NK-92 (cell line): ENCODE results near the gene CYP11A1.
"Not testable (repeated sequence)": the region's sequence is repeated elsewhere in the genome, so short reads cannot be mapped to it uniquely, and the experiment has no call there.

ENCODE experiments used
- DNase-seq: peaks from one replicate; lab custom pipeline; 2025; ENCODE audit not compliant: unreplicated experiment; lab: John Stamatoyannopoulos, UW

The CYP11A1 gene

DNA sequence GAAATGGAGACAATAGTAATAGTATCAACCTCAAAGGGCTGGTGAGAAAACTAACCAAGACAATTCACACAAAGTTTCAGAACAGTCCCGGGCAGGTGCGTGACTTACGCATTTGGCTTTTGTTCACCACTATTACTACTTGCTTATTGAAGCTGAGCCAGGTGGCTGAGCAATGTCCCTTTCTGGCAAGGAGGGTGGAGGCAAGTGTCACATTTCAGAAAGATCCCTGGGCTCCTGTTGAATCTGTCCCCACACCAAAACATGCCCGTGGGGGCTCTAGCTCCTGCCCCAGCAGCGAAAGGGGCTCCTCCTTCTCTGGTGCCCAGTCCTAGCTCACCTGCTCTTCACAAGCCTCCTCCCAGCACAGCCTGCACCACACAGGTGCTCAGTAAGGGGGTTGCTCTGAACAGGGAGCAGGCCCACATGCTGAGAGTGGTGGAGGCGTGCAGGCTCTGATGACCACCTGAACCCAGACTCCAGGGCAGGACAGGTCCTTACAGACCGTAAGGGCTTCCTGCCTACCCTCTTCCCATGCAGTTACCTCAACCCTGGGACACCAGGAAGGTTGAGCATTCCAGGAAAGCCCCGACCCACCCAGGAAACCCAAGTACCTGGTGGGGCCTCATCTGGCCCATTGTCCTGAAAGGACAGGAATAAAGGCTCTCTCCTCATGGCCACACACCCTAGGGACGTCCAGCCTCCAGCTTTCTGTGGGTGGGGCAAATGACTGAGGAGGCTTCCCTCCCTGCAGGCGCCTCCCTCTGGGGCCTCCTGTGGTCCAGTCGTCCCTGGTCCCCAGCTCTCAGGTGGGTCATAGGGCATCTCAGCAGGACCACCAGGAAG, 33.7 kb upstream of the CYP11A1 start:
- DNase-seq: no peak

GRCh38 chr15:74400313-74400860, 32.9 kb upstream of the CYP11A1 start:
- DNase-seq: no peak

- DNase-seq: no peak
These were observed 32.3 kb upstream of the CYP11A1 start for GRCh38 chr15:74399511-74400312.

GRCh38 chr15:74399100-74399499, 31.7 kb upstream of the CYP11A1 start:
- no peak for DNase-seq

DNA sequence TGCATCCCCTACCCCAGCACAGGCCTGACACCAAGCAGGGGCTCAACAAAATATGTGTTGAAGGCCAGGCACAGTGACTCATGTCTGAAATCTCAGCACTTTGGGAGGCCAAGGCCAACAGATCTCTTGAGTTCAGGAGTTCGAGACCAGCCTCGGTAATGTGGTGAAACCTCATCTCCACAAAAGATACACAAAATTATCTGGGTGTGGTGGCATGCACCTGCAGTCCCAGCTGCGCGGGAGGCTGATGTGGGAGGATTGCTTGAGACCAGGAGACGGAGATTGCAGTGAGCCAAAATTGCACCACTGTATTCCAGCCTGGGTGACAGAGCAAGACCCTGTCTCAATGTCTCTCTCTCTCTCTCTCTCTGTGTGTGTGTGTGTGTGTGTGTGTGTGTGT, 30.7 kb upstream of the CYP11A1 start:
- DNase-seq: no peak

DNA sequence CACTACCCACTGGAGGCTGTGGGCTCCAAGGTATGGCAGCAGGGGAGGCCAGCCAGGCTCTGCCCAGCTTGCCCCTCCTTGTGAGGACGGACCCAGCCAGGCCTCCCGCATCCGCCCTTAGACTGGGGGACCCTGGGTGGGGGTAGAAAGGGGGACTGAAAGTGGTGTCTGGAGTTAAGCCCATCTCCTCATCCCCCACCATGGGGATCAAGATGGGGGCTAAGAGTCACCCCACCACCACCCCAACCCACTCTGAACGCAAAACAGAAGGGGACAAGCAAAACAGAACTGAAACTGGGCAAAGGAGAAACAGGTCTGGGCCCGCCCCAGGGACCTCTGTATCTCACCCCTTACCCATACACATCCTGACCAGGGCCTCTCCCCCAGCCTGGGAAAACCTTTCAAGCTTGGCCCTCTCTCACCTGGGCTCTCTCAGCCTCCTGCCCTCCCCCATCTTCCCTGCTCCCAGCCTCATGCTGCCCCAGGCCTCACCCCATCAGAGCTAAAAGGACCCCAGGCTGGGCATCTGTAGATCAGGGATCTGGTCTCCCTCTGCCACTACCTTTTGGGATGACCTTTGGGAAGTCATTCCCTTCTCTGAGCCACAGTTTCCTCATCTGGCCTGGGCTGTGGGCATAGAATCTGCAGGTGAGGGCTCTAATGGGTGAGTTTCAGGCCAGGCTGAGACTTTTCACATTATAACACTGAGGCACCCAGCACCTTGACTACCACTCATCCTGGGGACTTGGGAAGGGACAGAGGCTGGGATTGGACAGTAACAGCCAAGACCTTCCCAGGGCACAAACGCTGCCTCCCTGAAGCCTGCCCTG, 30.0 kb upstream of the CYP11A1 start:
- no peak for DNase-seq

DNA sequence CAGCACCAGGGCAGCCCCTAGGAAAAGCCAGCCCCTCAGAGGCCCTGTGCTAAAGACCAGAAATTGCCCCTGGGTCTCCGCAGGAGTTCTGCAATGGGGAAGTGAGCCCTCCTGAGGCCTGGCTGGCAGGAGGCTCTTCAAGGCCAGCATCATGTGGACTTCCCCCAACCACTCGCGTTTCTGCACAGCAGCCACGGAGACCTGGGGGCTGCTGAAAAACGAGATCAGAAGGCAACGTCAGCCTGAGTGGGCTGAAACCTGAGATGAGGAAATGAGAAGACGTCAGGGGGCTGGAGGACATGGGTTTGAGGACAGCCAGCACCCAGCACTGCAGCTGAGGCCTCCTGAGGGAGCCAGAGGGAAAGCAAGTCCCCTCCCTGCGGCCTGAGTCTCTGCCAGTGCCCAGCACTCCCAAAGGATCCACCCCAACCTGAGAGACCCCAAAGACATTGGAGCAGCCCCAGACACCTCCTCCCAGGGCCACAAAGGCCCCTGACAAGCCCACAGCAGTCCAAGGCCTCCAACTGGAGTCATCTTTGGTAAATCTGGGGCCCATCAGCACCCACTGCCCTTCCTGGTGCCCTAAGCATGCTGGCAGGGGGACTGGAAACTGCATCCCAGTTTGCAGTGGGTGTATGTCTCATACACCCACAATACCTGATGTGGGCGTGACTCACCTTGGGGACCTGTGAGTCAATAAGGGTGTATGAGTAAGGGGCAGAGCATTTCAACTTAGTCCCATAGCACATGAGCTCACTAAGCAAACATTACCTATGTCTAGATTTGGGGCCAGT, 29.2 kb upstream of the CYP11A1 start:
- no peak for DNase-seq

GRCh38 chr15:74396146-74396438, 28.6 kb upstream of the CYP11A1 start:
- DNase-seq: no peak

DNA sequence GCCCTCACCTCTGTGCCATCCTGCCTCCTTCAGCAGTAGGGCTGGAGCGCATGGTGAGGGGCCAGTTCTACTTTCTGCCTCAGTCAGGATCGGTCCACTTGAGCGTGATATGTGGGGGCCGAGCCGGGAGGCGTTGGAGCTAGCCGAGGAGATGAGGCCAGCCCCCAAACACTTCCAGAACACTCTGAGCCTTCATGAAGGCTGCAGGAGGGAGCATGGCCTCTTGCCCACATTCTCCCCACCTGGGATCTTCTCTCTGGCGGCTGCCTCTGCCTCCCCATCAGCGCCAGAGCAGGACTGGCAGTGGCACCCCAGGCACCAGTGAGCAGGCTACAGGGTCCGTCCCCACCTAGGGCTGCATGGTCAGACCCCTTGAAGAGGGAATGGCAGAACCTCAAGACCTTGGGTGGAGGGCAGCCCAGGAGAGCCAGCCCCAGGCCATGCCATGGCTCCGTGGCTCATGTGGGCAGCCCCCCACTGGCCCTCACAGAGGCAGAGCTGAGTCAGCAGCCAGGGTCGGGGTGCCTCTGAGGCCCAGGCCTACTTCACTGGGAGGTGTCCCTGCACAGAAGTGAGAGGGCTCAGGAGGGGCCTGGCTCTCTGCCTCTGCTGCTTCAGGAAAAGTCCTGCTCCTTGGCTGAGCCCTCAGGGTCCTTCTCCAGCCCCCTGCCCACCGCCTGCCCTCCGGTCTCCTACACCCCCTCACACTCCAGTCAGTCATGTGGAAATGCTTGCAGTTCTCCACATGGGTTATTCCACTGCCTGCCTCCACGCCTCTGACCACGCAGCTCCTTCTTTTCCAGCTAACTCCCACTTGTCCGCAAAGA, 28.1 kb upstream of the CYP11A1 start:
- no peak for DNase-seq

DNA sequence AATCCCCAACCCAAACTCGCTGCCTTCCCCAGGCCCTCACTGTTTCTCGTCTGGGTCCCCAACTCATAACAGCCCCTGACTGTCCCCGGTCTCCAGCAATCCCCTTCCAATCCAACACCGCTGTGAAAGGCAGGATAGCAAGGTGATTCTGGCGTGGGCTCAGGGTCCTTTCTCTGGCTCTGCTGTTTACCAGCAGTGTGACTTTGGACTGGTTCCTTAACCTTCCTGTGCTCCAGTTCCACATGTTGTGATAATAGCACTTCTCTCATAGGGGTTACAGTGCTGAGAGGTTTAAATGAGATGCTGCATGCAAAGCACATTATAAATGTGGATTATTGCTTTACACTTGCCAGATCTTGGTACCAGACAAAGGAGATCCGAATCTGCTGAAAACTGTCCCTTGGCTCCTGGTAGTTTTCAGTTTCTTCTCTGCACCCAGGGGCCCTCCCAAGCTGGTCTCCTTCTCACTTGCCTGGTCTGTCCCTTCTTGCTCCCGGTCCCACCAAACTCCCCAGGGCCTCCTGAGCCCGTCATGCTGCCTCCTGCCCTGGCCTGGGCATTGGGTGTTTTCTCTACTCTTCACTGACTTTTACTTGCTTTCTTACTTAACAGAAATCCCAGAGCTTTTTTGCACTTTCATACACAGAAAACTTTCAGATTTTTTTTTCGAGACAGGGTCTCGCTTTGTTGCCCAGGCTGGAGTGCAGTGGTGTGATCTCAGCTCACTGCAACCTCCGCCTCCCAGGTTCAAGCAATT, 26.8 kb upstream of the CYP11A1 start:
- DNase-seq: no peak

DNA sequence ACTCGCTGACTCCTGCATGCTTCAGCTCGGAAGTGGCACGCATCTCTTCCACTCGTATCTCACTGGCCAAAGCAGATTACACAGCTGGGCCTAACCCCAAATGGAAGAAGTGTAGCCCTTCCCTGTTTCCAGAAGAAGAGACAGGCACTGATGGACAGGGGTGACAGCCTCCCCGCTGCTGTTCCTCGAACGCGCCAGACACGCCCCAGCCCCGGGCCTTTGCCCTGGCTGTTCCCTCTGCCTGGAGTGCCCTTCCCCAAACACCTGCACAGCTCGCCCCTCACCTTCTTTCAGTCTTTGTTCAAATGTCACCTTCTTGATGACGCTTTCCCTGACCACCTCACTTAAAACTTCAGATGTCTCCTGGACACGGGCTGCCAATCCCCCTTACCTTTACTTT, 26.0 kb upstream of the CYP11A1 start:
- DNase-seq: no peak

- DNase-seq: no peak
These were observed 25.5 kb upstream of the CYP11A1 start for GRCh38 chr15:74392902-74393301.

GRCh38 chr15:74392451-74392830, 25.0 kb upstream of the CYP11A1 start:
- no peak for DNase-seq

DNA sequence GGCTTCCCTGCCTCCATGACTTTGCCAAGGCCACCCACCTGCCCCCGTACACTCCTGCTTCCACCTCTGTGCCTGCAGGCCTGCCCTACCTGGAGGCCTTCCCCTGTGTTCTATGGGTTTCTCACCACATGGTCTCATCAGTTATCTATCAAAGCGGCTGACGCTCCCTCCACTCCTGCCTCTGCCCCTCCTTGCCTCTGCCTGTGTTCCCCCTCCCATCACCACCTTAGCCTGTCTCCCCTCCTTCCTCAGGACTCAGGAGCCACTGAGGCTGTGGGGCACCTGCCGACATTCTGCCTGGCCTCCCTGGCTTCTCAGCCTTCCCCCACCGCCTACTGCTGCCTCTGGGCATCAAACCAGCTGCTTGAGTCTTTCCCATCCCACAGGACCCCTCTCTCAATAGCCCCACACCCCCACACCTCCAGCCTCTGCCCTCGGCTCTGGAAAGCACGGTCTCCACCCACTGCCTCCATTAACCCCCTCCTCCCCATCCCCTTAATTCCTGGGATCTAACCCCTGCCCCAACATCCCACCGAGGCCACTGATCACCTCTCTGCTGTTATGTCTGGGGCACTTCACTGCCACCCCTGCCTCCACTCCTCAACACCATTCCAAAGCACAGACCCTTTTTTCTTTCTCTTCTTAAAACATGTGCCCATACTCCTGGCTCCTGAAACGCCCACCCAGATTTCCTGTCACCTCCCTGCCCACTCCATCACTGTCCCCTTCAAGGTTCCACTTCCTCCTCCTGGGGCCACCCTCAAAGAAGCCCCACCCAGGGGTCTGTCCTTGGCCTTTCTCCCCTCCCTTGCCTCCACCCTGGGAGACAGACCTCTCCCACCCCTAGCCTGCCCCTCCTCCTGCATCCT, 24.4 kb upstream of the CYP11A1 start:
- no peak for DNase-seq

- no peak for DNase-seq
These were observed 23.3 kb upstream of the CYP11A1 start for GRCh38 chr15:74390647-74391288.

GRCh38 chr15:74390049-74390646, 22.7 kb upstream of the CYP11A1 start:
- not testable (repeated sequence) for DNase-seq
